Esophagus muscularis mucosa (tissue), 4 donors: ENCODE measurements around the gene RPL13A. TPM values are rescaled to one million over a fixed set of nuclear protein-coding genes. Genes with fewer than 3 reads are reported as not detected.

Experiments
- DNase-seq: peaks from one replicate; pipeline ENCODE4 v3.0.0-alpha.2; 2017; ENCODE audit errors: extremely low spot score
- H3K27ac ChIP-seq, 4 donors: fragments of 200-600 bp; sonication (generic); replicated peaks in 1 of 4; 1 replicate in 3 of 4; 2 replicates in 1 of 4; pipeline ENCODE4 v1.5.1; 2016 to 2019; ENCODE audit warnings: mild to moderate bottlenecking in 1 of 4
- H3K27me3 ChIP-seq, 4 donors: fragments of 200-600 bp; sonication (generic); one replicate each; pipeline versions ENCODE4 v1.5.1 to v1.6.0; 2016 to 2019
- H3K36me3 ChIP-seq, 4 donors: fragments of 200-600 bp; sonication (generic); one replicate each; pipeline ENCODE4 v1.5.1; 2016 to 2019
- H3K4me1 ChIP-seq, 4 donors: fragments of 200-600 bp; sonication (generic); one replicate each; pipeline ENCODE4 v1.5.1; 2016 to 2019
- H3K4me3 ChIP-seq, 4 donors: fragments of 200-600 bp; sonication (generic); 1 replicate in 2 of 4; 2 replicates in 2 of 4; pipeline ENCODE4 v1.5.1; 2016 to 2019; ENCODE audit warnings: mild to moderate bottlenecking in 4 of 4, moderate library complexity in 1 of 4
- H3K9me3 ChIP-seq, 4 donors: fragments of 200-600 bp; sonication (generic); 1 replicate in 3 of 4; 2 replicates in 1 of 4; pipeline ENCODE4 v1.5.1; 2016 to 2019
- CTCF ChIP-seq, 3 experiments: fragments of 200-600 bp in 2 of 3; fragments of 450-650 bp in 1 of 3; sonication (generic) in 2 of 3; IDR thresholded peaks; one replicate each; pipeline ENCODE4 v1.5.1; 2017 to 2019; ENCODE audit warnings: antibody characterized with exemption in 3 of 3, mild to moderate bottlenecking in 2 of 3, moderate library complexity in 1 of 3
- EP300 ChIP-seq: sonication (generic); formaldehyde crosslinking; IDR thresholded peaks from one replicate; pipeline ENCODE4 v1.6.1; 2017; ENCODE audit warnings: antibody characterized with exemption
- POLR2A ChIP-seq: fragments of 450-650 bp; IDR thresholded peaks from one replicate; pipeline ENCODE4 v1.6.1; 2017; ENCODE audit warnings: antibody characterized with exemption, moderate library complexity, mild to moderate bottlenecking, low read depth
- POLR2AphosphoS5 ChIP-seq, 2 donors: sonication (generic); formaldehyde crosslinking; IDR thresholded peaks; one replicate each; pipeline ENCODE4 v1.6.1; 2017; ENCODE audit warnings: antibody characterized with exemption in 2 of 2
- WGBS: methylation state at CpG from one replicate; pipeline ENCODE4 v1.1.5; 2018; 5-methylcytosine and 5-hydroxymethylcytosine counted together
- intact Hi-C: fragments of 100-400 bp; cut with DNase I; formaldehyde crosslinking; loops from one replicate; pipeline ENCODE4 v1.15.1; 2023
- total RNA-seq, 4 donors: library from RNA; depleted of rRNA; stranded (reverse); fragments of >200 nt; gene quantifications; one replicate each; pipeline versions ENCODE4 v1.1.0 to v1.2.1, GENCODE V29; 2016

Gene RPL13A
- total RNA-seq, 4 donors from 2014 or later = 1,843 to 3,096 (median 2,688) TPM

- Histone ChIP-seq H3K27ac (peak within 1 kb of the TSS; percentile 71 to 90 (median 76)), H3K4me3 (peak within 1 kb of the TSS; percentile 58 to 84 (median 64)), H3K9me3 (no peaks in the 10 kb centered on the region), H3K4me1 (peaks cover 17 to 44% (median 31%) of the 10 kb centered on the region in 4 donors), H3K27me3 (peaks cover 0 to 68% (median 41%) of the 10 kb centered on the region in 4 donors), H3K36me3 (peaks cover 0 to 4% (median under 1%) of the 10 kb centered on the region in 4 donors)
- no peak for TF ChIP-seq EP300
- no peak for TF ChIP-seq CTCF (IDR thresholded peaks at IDR 0.05)
- no peak for TF ChIP-seq POLR2A
- TF ChIP-seq POLR2AphosphoS5 (IDR thresholded peaks at IDR 0.05) = no peak
- intact Hi-C loops = loop anchor here (2.0 to 5.0 kb wide), 3 partner anchors 77 to 214 kb away; no protein-coding TSS in a partner anchor
- no peak for DNase-seq
- WGBS = 6% methylated on average over 14 of the region's 56 CpGs
Measured at GRCh38 chr19:49441210-49441959, 46.0 kb upstream of the RPL13A start, which contains the start of gene SLC17A7. TSS of gene SLC17A7 (minus strand) at chr19:49441527. CDS start at chr19:49441379, 148 bp downstream.

GRCh38 chr19:49441960-49442350, 45.5 kb upstream of the RPL13A start:
- H3K27ac ChIP-seq = peak overlapping the region; percentile 71 to 90 (median 76)
- DNase-seq = no peak
- intact Hi-C loops = loop anchor here (2.0 to 5.0 kb wide), 3 partner anchors 77 to 215 kb away; no protein-coding TSS in a partner anchor

GRCh38 chr19:49442354-49442753, 45.1 kb upstream of the RPL13A start:
- Histone ChIP-seq H3K36me3 (peaks cover 0 to 14% (median 8%) of the 10 kb centered on the region in 4 donors), H3K4me1 (peaks cover 17 to 41% (median 32%) of the 10 kb centered on the region in 4 donors), H3K27ac (peak overlapping the region; percentile 71 to 90 (median 76)), H3K27me3 (peaks cover 0 to 58% (median 31%) of the 10 kb centered on the region in 4 donors), H3K4me3 (peak overlapping the region; percentile 58 to 84 (median 64)), H3K9me3 (no peaks in the 10 kb centered on the region)
- TF ChIP-seq POLR2A = no peak
- no peak for TF ChIP-seq POLR2AphosphoS5 (IDR thresholded peaks at IDR 0.05)
- TF ChIP-seq CTCF (IDR thresholded peaks at IDR 0.05) = no peak
- no peak for TF ChIP-seq EP300
- 7% methylated on average over 11 of the region's 11 CpGs for WGBS
- DNase-seq = no peak
- intact Hi-C loops = loop anchor here (5.0 kb wide), 2 partner anchors 175 to 215 kb away; no protein-coding TSS in a partner anchor

More at GRCh38 chr19:49441960-49442350, 45.5 kb upstream of the RPL13A start:
- H3K4me3 ChIP-seq = peak overlapping the region; percentile 58 to 84 (median 64)
- H3K9me3 ChIP-seq = no peaks in the 10 kb centered on the region
- TF ChIP-seq POLR2AphosphoS5 (IDR thresholded peaks at IDR 0.05) = no peak
- no peak for TF ChIP-seq CTCF (IDR thresholded peaks at IDR 0.05)
- TF ChIP-seq POLR2A = no peak
- no peak for TF ChIP-seq EP300
- H3K36me3 ChIP-seq = peaks cover 0 to 10% (median 5%) of the 10 kb centered on the region in 4 donors
- peaks cover 0 to 62% (median 35%) of the 10 kb centered on the region in 4 donors for H3K27me3 ChIP-seq
- WGBS = 20% methylated on average over 14 of the region's 14 CpGs
- H3K4me1 ChIP-seq = peaks cover 17 to 41% (median 31%) of the 10 kb centered on the region in 4 donors

GRCh38 chr19:49442771-49443365, 44.5 kb upstream of the RPL13A start:
- Histone ChIP-seq H3K27ac (peak overlapping the region; percentile 71 to 90 (median 76)), H3K4me1 (peaks cover 17 to 46% (median 35%) of the 10 kb centered on the region in 4 donors), H3K27me3 (peaks cover 0 to 53% (median 28%) of the 10 kb centered on the region in 4 donors), H3K9me3 (no peaks in the 10 kb centered on the region), H3K36me3 (peaks cover 0 to 19% (median 10%) of the 10 kb centered on the region in 4 donors), H3K4me3 (peak overlapping the region; percentile 58 to 84 (median 64))
- peak; percentile 98 for DNase-seq
- TF ChIP-seq POLR2AphosphoS5 (IDR thresholded peaks at IDR 0.05) = peak in 1 of 2 donors; percentile 38
- no peak for TF ChIP-seq CTCF (IDR thresholded peaks at IDR 0.05)
- intact Hi-C loops = loop anchor here (1.0 to 5.0 kb wide), 3 partner anchors 51 to 216 kb away; no protein-coding TSS in a partner anchor
- WGBS = 0% methylated on average over 14 of the region's 43 CpGs
